ENCODE measurements around the gene GATAD2A.

DNA sequence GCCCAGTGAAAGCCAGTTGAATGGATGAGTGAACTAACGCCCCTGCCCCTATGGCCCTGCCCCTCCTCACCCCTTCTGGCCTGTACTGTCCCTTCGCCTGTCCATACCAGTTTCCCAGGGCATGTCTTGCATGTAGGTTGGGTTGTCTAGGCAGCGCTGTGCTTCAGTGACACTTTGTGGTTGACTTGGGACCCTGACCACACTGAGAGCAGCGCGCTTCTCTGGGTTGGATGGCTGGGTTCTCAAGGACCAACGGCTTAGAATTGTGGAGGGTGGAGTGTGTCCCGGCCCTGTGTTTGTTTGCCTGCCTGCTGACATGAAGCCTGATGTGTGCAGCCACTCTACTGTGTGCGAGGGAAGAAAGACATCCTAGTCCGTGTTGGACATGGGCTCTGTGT, 15.8 kb downstream of the GATAD2A start:
- no peak for TF ChIP-seq POLR2A (IDR thresholded peaks at IDR 0.05; ENCODE audit: low read length)
- no peak for TF ChIP-seq GATA1 (IDR thresholded peaks at IDR 0.05; ENCODE audit: low read depth, low read length)
